ENCODE data around the gene ARHGAP42.

- no peak for TF ChIP-seq POLR2A (IDR thresholded peaks at IDR 0.05; ENCODE audit: insufficient read depth in 1 of 2, low read depth in 2 of 2, low read length in 2 of 2)
- TF ChIP-seq SP4 (CRISPR knock-in tag; IDR thresholded peaks at IDR 0.05): no peak
- TF ChIP-seq IRF9 (CRISPR knock-in tag; IDR thresholded peaks at IDR 0.05; ENCODE audit: borderline replicate concordance): no peak
- no peak for TF ChIP-seq PAX8 (CRISPR knock-in tag; IDR thresholded peaks at IDR 0.05; ENCODE audit: borderline replicate concordance)
- no peak for TF ChIP-seq CTCF (CRISPR knock-in tag; IDR thresholded peaks at IDR 0.05)
Observed at GRCh38 chr11:100889758-100890157, 202.7 kb downstream of the ARHGAP42 start.

Measured in HepG2 (cell line).